ENCODE results near the gene BZW2.

Gene BZW2

DNA sequence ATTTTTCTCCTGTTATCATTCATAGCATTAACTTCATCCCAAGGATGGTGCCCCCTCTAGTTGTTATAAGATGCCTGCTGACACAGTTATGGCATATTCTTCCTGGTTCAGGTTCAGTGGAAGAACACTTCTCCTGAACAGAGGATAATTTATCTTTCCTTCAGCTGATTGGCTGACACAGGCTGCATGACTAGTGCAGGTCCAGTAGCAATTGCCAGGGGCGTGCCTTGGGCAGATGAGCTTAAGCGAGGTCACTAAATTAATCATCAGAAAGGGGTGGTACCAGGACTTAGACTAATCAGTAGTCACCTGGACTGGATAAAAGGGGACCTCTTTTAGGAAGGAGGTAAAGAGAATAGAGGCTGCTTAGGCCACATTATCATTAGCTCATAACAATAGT lies 42.3 kb downstream of the BZW2 start:
- no peak for DNase-seq (ENCODE audit: low spot score)
- TF ChIP-seq CTCF (IDR thresholded peaks at IDR 0.05) = no peak
- Histone ChIP-seq H3K27ac (no peak overlapping the region), H3K4me3 (no peak overlapping the region)

- H3K27ac ChIP-seq = no peak overlapping the region
- TF ChIP-seq CTCF (IDR thresholded peaks at IDR 0.05) = no peak
- no peak for DNase-seq (ENCODE audit: low spot score)
Observed at GRCh38 chr7:16691241-16691640, 45.3 kb downstream of the BZW2 start.

DNA sequence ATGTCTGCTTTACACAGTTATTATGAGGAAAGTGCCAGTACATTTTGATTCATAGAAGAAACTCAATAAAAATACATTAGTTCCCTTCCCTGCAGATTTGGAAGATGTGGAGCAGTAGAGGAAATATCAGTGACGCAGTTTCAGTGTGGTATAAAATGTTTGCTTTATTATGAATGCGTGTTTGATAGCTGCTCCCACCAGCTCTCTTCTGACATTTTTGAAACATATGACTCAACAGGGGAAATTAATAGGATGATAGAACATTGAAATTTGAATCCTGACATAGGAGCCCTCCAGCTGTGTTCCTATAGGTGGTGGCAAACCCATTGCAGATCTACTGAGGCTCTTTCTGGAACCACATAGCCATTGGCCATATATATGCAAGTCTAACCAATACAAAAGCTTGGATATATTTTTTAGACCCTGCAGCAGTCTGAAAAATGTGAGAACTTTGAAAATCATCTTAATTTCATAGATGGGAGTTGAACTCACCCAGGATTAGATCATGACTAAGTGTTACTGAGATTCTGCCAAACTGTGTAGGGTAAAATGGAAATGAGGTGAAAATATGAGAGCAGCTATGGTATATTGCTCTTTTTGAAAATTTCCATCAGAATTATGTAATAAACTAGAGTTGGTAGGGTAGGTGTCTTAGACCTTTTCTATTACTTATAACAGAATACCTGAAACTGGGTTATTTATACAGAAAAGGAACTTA lies 47.8 kb downstream of the BZW2 start:
- no peak for DNase-seq (ENCODE audit: low spot score)
- no peak overlapping the region for H3K4me3 ChIP-seq
- TF ChIP-seq CTCF (IDR thresholded peaks at IDR 0.05) = no peak
- H3K27ac ChIP-seq = no peak overlapping the region

More at GRCh38 chr7:16691241-16691640, 45.3 kb downstream of the BZW2 start:
- no peak overlapping the region for H3K4me3 ChIP-seq

DNA sequence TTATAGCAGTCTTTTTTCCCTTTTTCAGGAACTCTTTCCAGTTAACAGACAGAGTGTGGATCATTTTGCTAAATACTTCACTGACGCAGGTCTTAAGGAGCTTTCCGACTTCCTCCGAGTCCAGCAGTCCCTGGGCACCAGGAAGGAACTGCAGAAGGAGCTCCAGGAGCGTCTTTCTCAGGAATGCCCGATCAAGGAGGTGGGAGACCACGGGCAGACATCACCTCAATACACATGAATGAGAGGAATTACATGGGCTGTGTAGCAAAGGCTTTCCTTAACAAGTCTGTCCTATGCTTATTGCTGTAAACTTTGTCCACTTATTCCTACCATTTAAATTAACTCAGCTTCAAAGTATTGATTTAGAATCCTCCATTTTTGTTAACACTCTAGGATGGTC lies 48.8 kb downstream of the BZW2 start:
- Histone ChIP-seq H3K4me3 (no peak overlapping the region), H3K27ac (no peak overlapping the region)
- DNase-seq (ENCODE audit: low spot score) = no peak
- TF ChIP-seq CTCF (IDR thresholded peaks at IDR 0.05) = no peak

GRCh38 chr7:16695621-16696237 lies 49.7 kb downstream of the BZW2 start:
- no peak overlapping the region for H3K4me3 ChIP-seq
- no peak overlapping the region for H3K27ac ChIP-seq
- no peak for DNase-seq (ENCODE audit: low spot score)
- TF ChIP-seq CTCF (IDR thresholded peaks at IDR 0.05) = peak; percentile 26

DNA sequence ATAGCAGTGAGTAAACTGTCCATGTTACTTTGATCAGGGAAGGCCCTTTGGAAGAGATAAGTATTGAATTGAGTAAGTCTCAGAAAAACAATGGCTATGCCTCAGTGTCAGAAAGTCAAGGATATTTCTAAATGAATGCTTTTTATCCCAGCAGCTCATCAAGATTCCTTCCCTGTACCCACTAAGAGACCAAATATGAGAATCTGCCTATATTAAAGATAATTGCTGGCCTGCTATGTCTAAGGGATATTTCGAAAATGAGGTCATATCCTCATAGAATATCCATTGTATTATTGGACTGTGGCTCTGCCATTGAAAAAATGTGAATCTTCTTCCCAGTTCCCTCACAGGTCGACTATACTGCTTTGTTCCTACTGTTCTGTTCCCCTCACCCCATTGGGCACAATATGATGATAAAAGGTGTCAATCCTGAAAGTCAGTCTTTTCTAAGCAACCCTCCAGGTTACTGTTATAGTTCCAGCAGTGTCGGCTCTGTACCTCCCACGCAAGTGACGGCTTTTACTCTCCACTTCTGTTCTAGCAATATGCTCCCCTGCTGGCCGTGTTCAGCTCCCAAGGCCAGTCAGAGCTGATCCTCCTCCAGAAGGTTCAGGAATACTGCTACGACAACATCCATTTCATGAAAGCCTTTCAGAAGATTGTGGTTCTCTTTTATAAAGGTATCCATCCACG lies 51.7 kb downstream of the BZW2 start:
- DNase-seq (ENCODE audit: low spot score) = no peak
- Histone ChIP-seq H3K4me3 (no peak overlapping the region), H3K27ac (no peak overlapping the region)
- no peak for TF ChIP-seq CTCF (IDR thresholded peaks at IDR 0.05)

All from coronary artery (tissue), 2 donors.